PFSK-1 (cell line): ENCODE results near the gene L3MBTL4.

Source experiments
- FOXP2 ChIP-seq: optimal IDR thresholded peaks from 2 replicates; pipeline ENCODE3; 2011; ENCODE audit warnings: borderline replicate concordance, control low read depth, inconsistent platforms; ENCODE audit not compliant: insufficient read depth; ENCODE audit errors: extremely low read length, extremely low read depth
- POLR2AphosphoS5 ChIP-seq: IDR thresholded peaks from 2 replicates; pipeline ENCODE4 v1.6.1; 2012; ENCODE audit warnings: low read depth, mild to moderate bottlenecking, control low read depth, low read length, moderate library complexity
- REST ChIP-seq, 2 experiments: IDR thresholded peaks; 2 replicates each; pipeline versions ENCODE4 v1.6.1 to v1.8.0; 2011 to 2012; ENCODE audit warnings: low read depth in 2 of 2, low read length in 2 of 2, control low read depth in 1 of 2, inconsistent platforms in 1 of 2, mild to moderate bottlenecking in 1 of 2, moderate library complexity in 1 of 2; ENCODE audit not compliant: insufficient read depth in 1 of 2
- SIN3A ChIP-seq: IDR thresholded peaks from 2 replicates; pipeline ENCODE4 v1.6.1; 2012; ENCODE audit warnings: mild to moderate bottlenecking, low read length, moderate library complexity, borderline replicate concordance; ENCODE audit not compliant: insufficient read depth
- TAF1 ChIP-seq: IDR thresholded peaks from 2 replicates; pipeline ENCODE4 v1.6.1; 2012; ENCODE audit warnings: low read length, control low read depth, borderline replicate concordance; ENCODE audit not compliant: insufficient read depth

L3MBTL4 gene

GRCh38 chr18:5997361-5997760, 417.4 kb downstream of the L3MBTL4 start:
- TF ChIP-seq SIN3A (no peak), REST (IDR thresholded peaks at IDR 0.05; ENCODE audit: insufficient read depth in 1 of 2, low read depth in 2 of 2, low read length in 2 of 2) (no peak)

DNA sequence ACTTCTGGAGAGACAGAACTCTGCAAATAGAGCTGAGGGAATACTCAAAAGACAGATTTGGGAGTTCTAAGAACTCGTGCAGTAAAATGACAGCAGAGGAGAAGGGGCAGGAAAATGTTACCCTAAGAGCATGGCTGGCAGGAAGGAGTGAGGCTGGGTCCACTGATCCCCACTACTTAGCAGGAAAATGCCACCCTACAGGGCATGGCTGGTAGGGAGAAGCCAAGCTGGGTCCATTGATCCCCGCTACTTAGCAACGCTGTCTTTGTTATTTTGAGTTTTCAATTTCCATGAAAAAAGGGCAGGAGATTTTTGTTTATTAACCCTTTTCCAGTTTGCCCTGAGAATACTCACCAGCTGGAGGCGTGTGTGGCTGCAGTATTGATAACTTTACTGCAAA, 419.1 kb downstream of the L3MBTL4 start:
- TF ChIP-seq POLR2AphosphoS5, result no peak
- TF ChIP-seq SIN3A, result no peak

DNA sequence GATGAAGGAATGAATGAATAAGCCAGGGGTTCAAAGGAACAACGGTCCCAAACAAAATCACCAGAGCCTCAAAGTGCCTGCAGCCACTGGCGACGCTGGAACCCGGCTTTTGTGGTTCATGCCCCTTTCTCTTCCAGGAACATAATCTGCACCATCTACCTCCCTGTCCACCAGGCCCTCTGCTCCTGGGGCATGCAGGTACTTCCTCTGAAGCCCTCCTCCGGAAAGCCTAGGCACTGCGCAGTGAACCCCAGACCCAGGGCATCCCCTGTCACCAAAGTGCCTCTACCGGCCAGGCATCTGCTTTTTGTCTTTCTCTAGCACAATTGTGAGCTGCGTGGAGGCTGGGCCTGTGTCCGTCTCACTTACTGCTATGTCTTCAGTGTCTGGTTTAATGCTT, 420.8 kb downstream of the L3MBTL4 start:
- TF ChIP-seq FOXP2, result no peak
- TF ChIP-seq POLR2AphosphoS5, result no peak
- no peak for TF ChIP-seq TAF1
- no peak for TF ChIP-seq REST (IDR thresholded peaks at IDR 0.05; ENCODE audit: insufficient read depth in 1 of 2, low read depth in 2 of 2, low read length in 2 of 2)
- no peak for TF ChIP-seq SIN3A

GRCh38 chr18:5992381-5992780, 422.3 kb downstream of the L3MBTL4 start:
- TF ChIP-seq POLR2AphosphoS5 (no peak), SIN3A (no peak), FOXP2 (no peak), REST (IDR thresholded peaks at IDR 0.05; ENCODE audit: insufficient read depth in 1 of 2, low read depth in 2 of 2, low read length in 2 of 2) (no peak), TAF1 (no peak)

- TF ChIP-seq TAF1 (no peak), POLR2AphosphoS5 (no peak), REST (IDR thresholded peaks at IDR 0.05; ENCODE audit: insufficient read depth in 1 of 2, low read depth in 2 of 2, low read length in 2 of 2) (no peak), SIN3A (no peak), FOXP2 (no peak)
Observed at GRCh38 chr18:5987249-5987648, 427.5 kb downstream of the L3MBTL4 start.
